Activated T-cell treated with anti-CD3 and anti-CD28 coated beads, Interleukin-2, amount 50 U/mL, for 24 hours (primary cell): ENCODE measurements around the gene MCM9.

Experiments used
- DNase-seq: peaks from one replicate; pipeline ENCODE4 v3.0.0-alpha.2; 2020
- H3K27ac Mint-ChIP-seq: 2 replicates; pipeline ENCODE4 v1.8.0; 2020; ENCODE audit warnings: mild to moderate bottlenecking, mixed read lengths
- H3K27me3 Mint-ChIP-seq: 2 replicates; pipeline ENCODE4 v1.8.0; 2020; ENCODE audit warnings: mixed read lengths
- H3K36me3 Mint-ChIP-seq: 2 replicates; pipeline ENCODE4 v1.8.0; 2020; ENCODE audit warnings: low read depth, mixed read lengths
- H3K4me1 Mint-ChIP-seq: 2 replicates; pipeline ENCODE4 v1.8.0; 2020; ENCODE audit warnings: low read depth, mixed read lengths
- H3K4me3 Mint-ChIP-seq: 2 replicates; pipeline ENCODE4 v1.8.0; 2020; ENCODE audit warnings: mild to moderate bottlenecking, moderate library complexity, mixed read lengths
- H3K9me3 Mint-ChIP-seq: 2 replicates; pipeline ENCODE4 v1.8.0; 2020; ENCODE audit warnings: mixed read lengths

MCM9 gene

DNA sequence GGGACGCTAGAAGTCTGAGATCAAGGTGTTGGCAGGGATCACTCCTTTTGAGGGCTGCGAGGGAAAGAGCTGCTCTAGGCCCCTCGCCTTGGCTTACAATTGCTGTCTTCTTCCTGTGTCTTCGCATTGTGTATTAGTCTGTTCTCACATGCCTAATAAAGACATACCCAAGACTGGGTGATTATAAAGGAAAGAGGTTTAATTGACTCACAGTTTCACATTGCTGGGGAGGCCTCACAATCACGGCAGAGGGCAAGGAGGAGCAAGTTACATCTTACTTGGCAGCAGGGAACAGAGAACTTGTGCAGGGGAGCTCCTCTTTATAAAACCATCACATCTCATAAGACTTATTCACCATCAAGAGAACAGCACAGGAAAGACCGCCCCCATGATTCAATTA lies 143.5 kb downstream of the MCM9 start:
- no peak for DNase-seq
- H3K4me1 Mint-ChIP-seq: peaks cover 52% of the 10 kb centered on the region
- H3K36me3 Mint-ChIP-seq: peaks cover 21% of the 10 kb centered on the region
- H3K27me3 Mint-ChIP-seq: no peaks in the 10 kb centered on the region
- H3K9me3 Mint-ChIP-seq: peaks cover 23% of the 10 kb centered on the region
- no peak overlapping the region for H3K27ac Mint-ChIP-seq
- H3K4me3 Mint-ChIP-seq: no peak overlapping the region

DNA sequence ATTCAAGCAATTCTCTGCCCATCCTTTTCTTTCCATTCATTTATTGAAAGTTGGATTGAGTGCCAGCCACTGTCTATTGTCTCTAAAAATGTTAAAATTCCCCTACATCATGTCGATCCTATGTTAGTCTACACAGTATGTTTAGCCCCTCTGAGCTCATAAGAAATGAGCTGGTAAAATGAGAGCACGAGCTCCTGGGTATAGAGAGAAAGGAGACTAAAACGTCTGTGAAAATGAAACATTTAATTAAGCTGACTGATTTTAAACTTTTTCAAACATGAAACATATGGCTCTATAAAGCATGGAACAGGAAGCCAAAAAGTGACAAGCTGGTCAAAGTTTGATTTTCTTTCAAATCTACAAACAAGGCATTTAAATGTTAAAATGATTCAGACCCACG lies 145.0 kb downstream of the MCM9 start:
- H3K4me1 Mint-ChIP-seq: peaks cover 39% of the 10 kb centered on the region
- peaks cover 7% of the 10 kb centered on the region for H3K36me3 Mint-ChIP-seq
- H3K9me3 Mint-ChIP-seq: peaks cover 14% of the 10 kb centered on the region
- no peak for DNase-seq
- H3K27me3 Mint-ChIP-seq: no peaks in the 10 kb centered on the region
- no peak overlapping the region for H3K27ac Mint-ChIP-seq
- H3K4me3 Mint-ChIP-seq: no peak overlapping the region

DNA sequence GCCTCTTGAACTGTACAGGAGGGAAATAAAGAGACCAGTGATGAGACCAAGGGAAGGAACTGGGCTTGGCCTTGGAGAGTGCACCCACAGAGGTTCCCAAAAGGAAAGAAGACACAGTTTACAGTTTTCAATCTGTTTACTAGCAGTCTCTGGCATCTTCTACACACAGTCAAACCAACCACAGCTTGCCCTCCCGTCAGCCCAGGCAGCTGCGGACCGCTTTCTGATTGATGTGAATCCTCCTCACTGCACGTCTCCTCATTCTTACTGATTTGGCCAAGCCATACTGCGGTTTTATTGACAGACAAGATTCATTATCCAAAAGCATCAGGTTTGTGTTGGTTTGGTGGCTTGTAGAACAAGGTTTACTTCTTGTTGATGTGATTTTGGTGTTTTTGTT lies 145.5 kb downstream of the MCM9 start:
- Mint-ChIP-seq H3K4me1 (peaks cover 38% of the 10 kb centered on the region), H3K27ac (no peak overlapping the region), H3K4me3 (no peak overlapping the region), H3K36me3 (peaks cover 5% of the 10 kb centered on the region), H3K27me3 (no peaks in the 10 kb centered on the region), H3K9me3 (peaks cover 14% of the 10 kb centered on the region)
- DNase-seq: no peak

DNA sequence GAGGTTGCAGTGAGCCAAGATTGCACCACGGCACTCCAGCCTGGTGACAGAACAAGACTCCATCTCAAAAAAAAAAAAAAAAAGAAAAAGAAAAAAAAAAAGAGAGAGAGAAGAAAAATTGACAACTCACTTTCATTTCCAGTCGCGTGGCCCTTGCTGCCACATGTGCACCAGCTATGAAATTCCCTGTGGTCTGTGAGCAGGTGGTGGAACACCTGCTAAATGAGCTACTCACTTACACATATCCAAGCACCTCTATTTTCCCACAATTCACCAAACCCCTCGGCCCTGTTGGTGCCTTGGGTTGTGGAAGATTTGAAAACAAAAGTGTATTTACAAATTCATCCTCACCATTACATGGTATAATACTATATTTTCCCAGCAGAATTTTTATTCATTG lies 146.3 kb downstream of the MCM9 start:
- peaks cover 5% of the 10 kb centered on the region for H3K36me3 Mint-ChIP-seq
- no peak for DNase-seq
- H3K27ac Mint-ChIP-seq: no peak overlapping the region
- peaks cover 38% of the 10 kb centered on the region for H3K4me1 Mint-ChIP-seq
- no peaks in the 10 kb centered on the region for H3K27me3 Mint-ChIP-seq
- peaks cover 14% of the 10 kb centered on the region for H3K9me3 Mint-ChIP-seq
- H3K4me3 Mint-ChIP-seq: no peak overlapping the region

DNA sequence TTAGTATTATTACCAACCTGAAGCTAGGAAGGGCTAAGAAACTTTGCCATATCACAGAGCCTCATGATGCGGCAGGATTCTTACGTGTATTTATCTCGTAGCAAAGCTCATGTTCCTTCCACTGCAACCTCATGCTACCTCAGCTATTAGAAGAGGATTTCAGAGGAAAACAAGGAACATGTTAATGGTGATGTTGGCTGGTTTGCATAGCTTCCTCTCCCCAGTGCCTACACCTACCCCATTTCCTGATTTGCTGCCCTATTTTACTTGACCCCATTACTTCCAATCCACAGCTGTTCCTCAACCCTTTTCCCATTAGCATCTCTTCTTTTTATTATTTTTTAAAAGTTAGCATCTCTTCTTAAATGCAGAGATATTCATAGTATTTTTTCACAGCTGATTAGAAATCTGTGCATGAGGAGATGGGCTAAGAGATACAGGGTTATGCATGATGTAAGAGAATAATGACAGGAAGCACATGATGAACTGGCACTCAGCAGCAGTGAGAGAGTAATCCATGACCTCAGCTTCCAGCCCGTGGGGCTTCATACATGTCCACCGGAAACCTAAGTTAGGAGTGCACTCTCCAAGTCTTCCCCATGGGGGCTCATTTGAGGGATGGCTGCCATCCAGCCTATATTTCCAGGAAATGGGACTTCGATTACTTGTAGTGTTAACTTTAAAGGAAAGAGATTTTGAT lies 147.1 kb downstream of the MCM9 start:
- Mint-ChIP-seq H3K27me3 (no peaks in the 10 kb centered on the region), H3K4me3 (no peak overlapping the region), H3K9me3 (peaks cover 14% of the 10 kb centered on the region), H3K27ac (peak overlapping the region; percentile 56), H3K36me3 (peaks cover 5% of the 10 kb centered on the region), H3K4me1 (peaks cover 38% of the 10 kb centered on the region)
- no peak for DNase-seq

DNA sequence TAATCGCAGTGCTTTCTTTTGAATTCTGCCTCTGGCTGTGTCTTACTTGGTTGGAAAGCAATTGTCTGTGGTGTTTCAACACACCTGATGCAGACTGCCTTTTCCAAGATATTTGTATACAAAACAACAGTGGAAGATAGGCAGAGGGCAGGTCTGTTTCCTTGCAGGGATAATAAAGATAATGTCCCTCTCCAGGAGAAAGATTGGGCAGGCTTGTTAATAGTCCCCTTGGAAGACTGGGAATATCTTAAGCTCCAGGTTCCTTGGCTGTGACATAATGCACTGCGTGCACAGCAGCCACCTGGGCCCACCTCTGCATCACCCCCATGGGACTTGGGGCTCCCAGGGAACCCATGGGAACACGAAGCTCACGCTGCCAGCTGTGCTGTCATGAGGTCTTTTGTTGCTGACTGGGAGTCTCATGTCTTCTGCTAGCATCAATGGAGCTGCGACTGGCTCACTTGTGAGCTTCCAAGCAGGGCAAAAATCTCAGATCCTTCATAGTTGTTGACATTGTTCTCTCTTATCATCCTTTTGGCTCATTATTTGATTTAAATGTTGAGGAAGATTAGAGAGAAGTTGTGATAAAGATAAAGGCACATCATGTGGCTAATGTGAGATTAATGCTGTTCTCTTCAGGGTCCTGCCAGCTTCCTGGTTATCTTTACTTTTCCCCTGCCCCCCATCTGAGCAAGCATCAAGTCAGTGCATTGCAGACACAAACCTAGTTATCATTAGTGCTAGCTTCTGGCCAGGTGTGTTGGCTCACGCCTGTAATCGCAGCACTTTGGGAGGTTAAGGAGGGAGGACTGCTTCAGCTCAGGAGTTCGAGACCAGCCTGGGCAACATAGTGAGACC lies 148.1 kb downstream of the MCM9 start:
- H3K4me1 Mint-ChIP-seq: peaks cover 31% of the 10 kb centered on the region
- no peaks in the 10 kb centered on the region for H3K27me3 Mint-ChIP-seq
- DNase-seq: no peak
- peaks cover 5% of the 10 kb centered on the region for H3K9me3 Mint-ChIP-seq
- H3K36me3 Mint-ChIP-seq: no peaks in the 10 kb centered on the region
- H3K4me3 Mint-ChIP-seq: no peak overlapping the region
- H3K27ac Mint-ChIP-seq: no peak overlapping the region

DNA sequence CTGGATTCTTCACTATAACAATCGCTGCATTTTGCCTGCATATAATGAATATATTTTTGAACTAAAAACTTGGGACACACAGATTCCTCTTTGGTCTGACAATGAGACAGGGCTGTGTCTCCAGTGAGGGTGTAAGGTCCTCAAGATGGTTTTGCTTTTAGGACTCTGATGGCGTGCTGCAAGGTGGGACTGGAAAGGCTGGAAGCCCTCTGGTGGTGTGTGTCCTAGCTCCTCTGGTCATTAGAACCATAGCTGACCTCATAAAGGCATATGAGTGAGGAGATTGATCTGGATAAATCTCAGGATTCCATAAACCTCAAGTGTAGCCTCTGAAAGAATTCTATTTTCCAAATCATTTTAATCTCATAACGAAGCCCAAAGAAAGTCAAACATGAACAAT lies 149.4 kb downstream of the MCM9 start:
- H3K4me1 Mint-ChIP-seq: peaks cover 24% of the 10 kb centered on the region
- H3K27me3 Mint-ChIP-seq: no peaks in the 10 kb centered on the region
- no peak overlapping the region for H3K4me3 Mint-ChIP-seq
- H3K36me3 Mint-ChIP-seq: no peaks in the 10 kb centered on the region
- DNase-seq: no peak
- H3K9me3 Mint-ChIP-seq: no peaks in the 10 kb centered on the region
- no peak overlapping the region for H3K27ac Mint-ChIP-seq

DNA sequence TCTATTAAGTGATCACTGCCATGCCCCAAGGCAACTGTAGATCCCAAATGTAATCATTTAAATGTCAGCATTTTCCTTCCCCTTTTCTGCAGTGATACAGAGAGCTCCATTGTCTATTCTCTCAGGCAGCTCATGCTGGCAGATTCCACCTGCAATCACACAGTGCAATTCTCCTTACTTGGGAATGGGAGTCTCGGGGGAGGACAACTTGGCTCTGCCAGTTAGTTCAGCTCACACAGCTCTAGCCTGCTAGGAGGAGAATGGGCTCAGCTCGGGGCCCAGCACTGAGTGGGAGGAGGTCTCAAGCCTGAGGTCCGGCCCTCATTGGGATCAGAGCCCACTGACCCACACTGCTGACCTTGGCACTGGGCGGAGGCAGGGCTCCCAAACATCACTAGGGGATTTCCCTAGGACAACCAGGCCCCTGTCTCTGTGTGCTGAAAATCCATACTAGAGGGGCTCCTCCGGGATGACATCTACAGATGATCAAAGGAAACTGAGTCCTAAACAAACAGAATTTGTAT lies 150.3 kb downstream of the MCM9 start:
- no peak overlapping the region for H3K27ac Mint-ChIP-seq

DNA sequence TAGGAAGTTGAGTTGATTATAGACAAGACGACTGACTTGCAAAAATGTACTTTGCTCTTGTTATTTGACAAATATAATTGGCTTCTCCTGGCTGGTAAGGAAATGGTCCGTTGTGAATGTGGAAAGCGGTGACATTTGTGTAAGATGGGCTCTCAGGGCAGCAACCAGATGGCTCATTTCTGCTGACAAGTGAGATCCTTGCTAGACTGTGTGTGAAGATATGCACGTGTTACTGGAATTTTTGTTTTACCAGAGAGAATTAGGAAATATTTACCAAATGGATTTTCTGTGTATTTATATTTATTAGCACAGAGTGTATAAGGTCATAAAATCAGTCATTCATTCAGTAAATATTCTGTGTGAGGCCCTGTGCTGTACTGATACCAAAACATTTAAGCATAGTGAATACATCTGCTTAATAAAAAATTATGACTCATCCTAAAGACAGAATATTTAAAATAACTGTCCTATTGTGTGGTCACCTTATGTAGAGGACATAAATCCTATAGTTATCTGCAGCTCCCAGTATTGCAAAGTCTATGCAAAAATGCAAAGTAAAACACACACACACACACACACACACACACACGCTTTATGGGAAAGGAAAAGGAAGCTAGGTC lies 150.9 kb downstream of the MCM9 start:
- Mint-ChIP-seq H3K4me1 (peaks cover 17% of the 10 kb centered on the region), H3K9me3 (no peaks in the 10 kb centered on the region), H3K36me3 (no peaks in the 10 kb centered on the region), H3K4me3 (no peak overlapping the region), H3K27me3 (no peaks in the 10 kb centered on the region), H3K27ac (no peak overlapping the region)
- DNase-seq: no peak

More for the DNA sequence above, 150.3 kb downstream of the MCM9 start:
- no peaks in the 10 kb centered on the region for H3K27me3 Mint-ChIP-seq
- no peaks in the 10 kb centered on the region for H3K9me3 Mint-ChIP-seq
- DNase-seq: no peak
- peaks cover 22% of the 10 kb centered on the region for H3K4me1 Mint-ChIP-seq
- H3K36me3 Mint-ChIP-seq: no peaks in the 10 kb centered on the region
- H3K4me3 Mint-ChIP-seq: no peak overlapping the region

DNA sequence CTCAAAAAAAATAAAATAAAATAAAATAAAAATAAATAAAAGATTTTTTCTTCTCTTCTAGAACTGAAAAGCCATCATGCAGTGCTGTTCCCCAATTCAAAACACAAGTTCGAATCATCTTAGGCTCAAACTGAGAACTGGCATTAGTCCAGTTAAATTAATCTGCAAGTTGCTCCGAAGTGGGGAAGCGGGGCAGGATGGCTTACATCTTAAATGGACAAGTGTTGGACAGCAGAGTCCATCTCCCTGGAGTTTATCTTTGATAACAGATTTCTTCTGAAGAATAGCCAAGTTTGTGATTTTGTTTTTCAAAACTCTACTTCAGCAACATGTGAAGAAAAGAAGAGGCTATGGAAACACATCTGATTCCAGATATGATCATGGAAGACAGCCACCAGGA lies 152.3 kb downstream of the MCM9 start:
- H3K27ac Mint-ChIP-seq: no peak overlapping the region
- H3K27me3 Mint-ChIP-seq: no peaks in the 10 kb centered on the region
- no peaks in the 10 kb centered on the region for H3K9me3 Mint-ChIP-seq
- no peaks in the 10 kb centered on the region for H3K36me3 Mint-ChIP-seq
- peaks cover 14% of the 10 kb centered on the region for H3K4me1 Mint-ChIP-seq
- H3K4me3 Mint-ChIP-seq: no peak overlapping the region
- no peak for DNase-seq

DNA sequence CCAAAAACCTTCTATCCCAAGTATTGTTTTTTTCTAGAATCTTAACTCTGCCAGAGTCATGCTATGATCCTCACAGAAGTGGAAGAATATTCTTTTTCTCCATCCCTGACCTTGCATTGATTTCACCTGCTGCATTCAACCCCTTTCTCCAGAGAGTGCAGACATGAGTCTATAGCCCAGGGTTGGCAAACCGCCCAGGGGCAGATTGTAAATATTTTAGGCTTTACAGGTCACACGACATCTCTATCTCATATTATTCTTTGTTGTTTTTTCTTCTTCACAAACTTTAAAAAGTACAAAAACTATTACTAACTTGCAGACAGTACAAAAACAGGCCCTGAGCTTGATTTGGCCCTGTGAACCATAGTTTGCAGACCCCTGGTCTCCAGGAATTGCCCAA lies 153.1 kb downstream of the MCM9 start:
- Mint-ChIP-seq H3K27ac (no peak overlapping the region), H3K27me3 (no peaks in the 10 kb centered on the region), H3K4me3 (no peak overlapping the region), H3K4me1 (peaks cover 16% of the 10 kb centered on the region), H3K9me3 (no peaks in the 10 kb centered on the region), H3K36me3 (no peaks in the 10 kb centered on the region)
- no peak for DNase-seq

DNA sequence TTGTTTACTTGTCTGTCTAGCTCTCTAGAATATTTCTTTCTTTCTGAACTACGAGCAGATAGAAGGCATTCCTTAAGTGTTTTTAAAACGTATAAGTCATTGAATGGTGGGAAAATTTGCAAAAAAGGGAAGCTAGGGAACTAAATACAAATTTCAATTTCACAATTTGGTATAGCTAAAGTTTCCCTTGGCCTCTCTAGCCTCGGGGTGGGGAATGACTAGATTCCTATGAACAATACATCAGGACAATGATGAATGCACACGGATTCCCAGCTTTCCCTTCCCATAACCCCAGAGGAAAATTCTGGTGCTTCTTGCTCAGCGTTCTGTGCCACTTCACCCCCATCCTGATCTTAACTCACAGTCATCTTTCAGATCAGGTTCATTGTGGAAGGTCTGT lies 154.3 kb downstream of the MCM9 start:
- H3K4me3 Mint-ChIP-seq: no peak overlapping the region
- no peak for DNase-seq
- H3K27me3 Mint-ChIP-seq: no peaks in the 10 kb centered on the region
- no peaks in the 10 kb centered on the region for H3K36me3 Mint-ChIP-seq
- peaks cover 24% of the 10 kb centered on the region for H3K4me1 Mint-ChIP-seq
- no peak overlapping the region for H3K27ac Mint-ChIP-seq
- H3K9me3 Mint-ChIP-seq: no peaks in the 10 kb centered on the region

DNA sequence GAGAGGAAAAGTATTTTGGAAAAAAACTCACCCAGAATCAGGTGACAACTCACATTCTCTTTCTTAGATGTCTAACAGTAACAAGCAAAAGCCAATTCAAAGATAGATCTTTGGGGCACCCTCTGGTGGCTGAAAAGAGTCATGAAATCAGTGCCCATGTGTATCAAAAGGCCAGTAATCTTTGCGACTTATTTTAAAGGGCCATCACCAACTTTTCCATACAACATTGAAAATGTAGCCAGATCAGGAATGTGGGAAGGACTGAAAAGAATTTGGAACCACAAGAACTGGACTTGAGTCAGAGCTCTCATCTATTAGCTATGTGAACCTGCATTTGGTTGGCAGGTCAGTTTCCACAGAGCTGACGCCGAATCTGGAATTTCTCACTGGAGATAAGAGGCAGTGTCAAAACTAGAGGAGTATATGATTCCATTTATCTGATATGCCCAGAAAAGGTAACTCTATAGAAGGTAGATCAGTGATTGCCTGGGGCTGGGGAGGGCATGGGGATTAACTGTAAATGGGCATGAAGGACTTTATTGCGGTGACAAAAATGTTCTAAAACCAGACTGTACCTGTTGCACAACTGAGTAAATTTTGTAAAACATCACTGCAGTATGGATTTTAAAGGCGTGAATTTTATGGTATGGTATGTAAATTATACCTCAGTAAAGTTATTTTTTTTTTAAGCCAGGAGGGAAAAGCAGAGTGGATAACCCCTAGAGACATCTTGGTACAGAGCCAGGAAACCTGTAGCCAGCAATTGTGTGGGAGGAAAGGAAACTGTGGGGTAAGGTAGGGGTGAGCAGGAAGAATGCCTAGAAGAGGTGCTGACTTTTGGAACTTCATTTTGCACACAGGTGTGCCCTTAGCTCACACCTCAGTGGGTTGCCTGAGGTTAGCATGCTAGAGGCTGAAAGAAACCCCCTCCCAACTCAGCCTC lies 158.1 kb downstream of the MCM9 start:
- DNase-seq: peak; percentile 56
- Mint-ChIP-seq H3K4me3 (no peak overlapping the region), H3K9me3 (no peaks in the 10 kb centered on the region), H3K36me3 (no peaks in the 10 kb centered on the region), H3K27me3 (no peaks in the 10 kb centered on the region), H3K27ac (peak overlapping the region; percentile 4), H3K4me1 (peaks cover 26% of the 10 kb centered on the region)

DNA sequence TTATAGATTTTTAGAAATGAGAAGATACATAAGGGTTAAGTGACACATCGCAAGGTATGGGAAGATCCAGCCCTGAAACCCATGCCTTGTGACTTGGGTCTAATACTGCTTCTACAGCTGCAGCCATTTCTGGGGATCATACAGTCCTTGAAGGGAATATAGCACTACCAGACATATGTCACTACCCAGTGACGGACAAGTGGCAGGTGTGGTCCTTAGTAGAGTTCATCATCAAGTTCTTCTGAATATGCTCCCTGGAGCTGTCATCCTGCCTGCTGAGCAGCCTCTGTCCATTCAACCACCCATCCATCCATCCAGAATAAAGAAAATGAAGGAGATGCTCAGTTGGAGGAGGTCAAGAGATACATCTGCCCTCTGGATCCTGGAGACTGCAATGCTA lies 159.6 kb downstream of the MCM9 start:
- Mint-ChIP-seq H3K4me3 (no peak overlapping the region), H3K36me3 (no peaks in the 10 kb centered on the region), H3K4me1 (peaks cover 28% of the 10 kb centered on the region), H3K9me3 (no peaks in the 10 kb centered on the region), H3K27me3 (no peaks in the 10 kb centered on the region), H3K27ac (no peak overlapping the region)
- DNase-seq: no peak
